Measurements from ENCODE around the gene ZNF439. TPM values are rescaled to one million over a fixed set of nuclear protein-coding genes. Genes with fewer than 3 reads are reported as not detected.
A peak's percentile ranks its signal among the peaks of the same experiment; 100 is the strongest.
"Not testable (repeated sequence)": the region's sequence is repeated elsewhere in the genome, so short reads cannot be mapped to it uniquely, and the experiment has no call there.

The ZNF439 gene
- 10 to 100 TPM in 1 of 2 donors, 1 to 10 TPM in 1; 9.5 to 13.9 TPM for total RNA-seq

DNA sequence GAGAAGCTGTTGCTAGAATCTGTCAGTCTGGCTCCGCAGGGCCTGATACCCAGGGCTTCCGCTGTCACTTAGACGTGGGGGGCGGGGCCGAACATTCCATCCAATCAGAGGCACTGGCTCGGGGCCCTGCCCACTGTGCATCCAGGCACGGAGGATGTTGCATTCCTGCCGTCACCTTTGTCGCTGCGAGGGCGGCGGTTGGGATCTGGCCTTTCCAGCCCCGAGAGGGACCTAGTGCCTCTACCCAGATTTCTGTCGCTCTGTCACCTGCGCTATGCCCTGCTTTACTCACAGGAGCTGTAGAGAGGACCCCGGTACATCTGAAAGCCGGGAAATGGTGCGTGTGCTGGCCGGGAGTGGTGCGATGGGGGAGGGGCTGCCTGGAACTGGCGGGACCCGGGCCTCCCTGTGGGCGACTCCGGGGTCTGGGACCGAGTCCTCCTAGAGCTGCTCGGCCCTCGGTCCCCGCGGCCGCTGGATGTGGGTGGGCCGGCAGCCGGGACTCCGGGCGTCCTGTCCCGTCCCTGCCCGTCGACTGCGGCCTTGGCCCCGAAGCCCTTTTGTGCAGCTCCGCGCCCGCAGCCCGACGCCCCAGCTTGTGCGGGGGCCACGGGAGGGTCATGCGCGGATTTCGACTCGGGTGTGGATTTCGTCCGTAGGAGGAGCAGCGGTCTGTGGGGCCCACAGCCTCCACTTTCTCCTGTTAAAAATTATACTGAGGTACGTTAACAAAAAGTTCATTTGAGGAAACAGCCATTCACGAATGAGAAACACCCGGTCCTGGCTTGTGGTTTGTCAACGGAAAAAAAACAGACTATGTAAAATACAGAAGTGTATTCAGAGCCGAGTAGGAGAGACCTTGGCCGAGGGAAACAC lies at the start of gene ZNF439:
TSS of gene ZNF439 (plus strand) at position 133 of the 876 bp plus-strand sequence. CDS start at position 275, 142 bp downstream.
- Mint-ChIP-seq H3K4me3 (peak within 1 kb of the TSS; percentile 89), H3K27me3 (no peaks in the 10 kb centered on the region), H3K27ac (peak within 1 kb of the TSS; percentile 66 to 70), H3K36me3 (peaks cover 6% of the 10 kb centered on the region), H3K9me3 (no peaks in the 10 kb centered on the region), H3K4me1 (ENCODE audit: low read depth in 2 of 2) (peaks cover 10 to 16% of the 10 kb centered on the region in 2 donors)
- ATAC-seq (peak; percentile 100), DNase-seq (ENCODE audit: low spot score) (peak; percentile 92)

DNA sequence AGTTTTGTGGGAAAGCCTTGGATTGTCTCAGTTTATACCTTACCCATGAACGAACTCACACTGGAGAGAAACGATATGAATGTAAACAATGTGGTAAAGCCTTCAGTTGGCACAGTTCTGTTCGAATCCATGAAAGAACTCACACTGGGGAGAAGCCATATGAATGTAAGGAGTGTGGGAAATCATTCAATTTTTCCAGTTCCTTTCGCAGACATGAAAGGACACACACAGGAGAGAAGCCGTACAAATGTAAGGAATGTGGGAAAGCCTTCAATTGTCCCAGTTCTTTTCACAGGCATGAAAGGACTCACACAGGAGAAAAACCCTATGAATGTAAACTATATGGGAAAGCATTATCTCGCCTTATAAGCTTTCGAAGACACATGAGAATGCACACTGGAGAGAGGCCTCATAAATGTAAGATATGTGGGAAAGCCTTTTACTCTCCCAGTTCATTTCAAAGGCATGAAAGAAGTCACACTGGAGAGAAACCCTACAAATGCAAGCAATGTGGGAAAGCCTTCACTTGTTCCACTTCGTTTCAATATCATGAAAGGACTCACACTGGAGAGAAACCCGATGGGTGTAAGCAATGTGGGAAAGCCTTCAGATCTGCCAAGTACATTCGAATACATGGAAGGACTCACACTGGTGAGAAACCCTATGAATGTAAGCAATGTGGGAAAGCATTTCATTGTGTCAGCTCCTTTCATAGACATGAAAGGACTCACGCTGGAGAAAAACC lies 42.0 kb upstream of the ZNF439 start:
- no peaks in the 10 kb centered on the region for H3K27me3 Mint-ChIP-seq
- H3K4me1 Mint-ChIP-seq (ENCODE audit: low read depth in 2 of 2) = no peaks in the 10 kb centered on the region
- DNase-seq (ENCODE audit: low spot score) = no peak
- peaks cover 26% of the 10 kb centered on the region for H3K36me3 Mint-ChIP-seq
- no peak for ATAC-seq
- peaks cover 12% of the 10 kb centered on the region for H3K9me3 Mint-ChIP-seq
- H3K4me3 Mint-ChIP-seq = no peak overlapping the region
- H3K27ac Mint-ChIP-seq = no peak overlapping the region

DNA sequence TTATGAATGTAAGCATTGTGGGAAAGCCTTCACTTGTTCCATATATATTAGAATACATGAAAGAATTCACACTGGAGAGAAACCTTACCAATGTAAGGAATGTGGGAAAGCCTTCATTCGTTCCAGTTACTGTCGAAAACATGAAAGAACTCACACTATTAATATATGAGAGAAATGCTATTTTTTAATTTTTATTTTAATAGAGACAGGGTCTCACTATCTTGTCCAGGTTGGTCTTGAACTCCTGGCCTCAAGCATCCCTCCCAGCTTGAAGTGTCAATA lies 41.5 kb upstream of the ZNF439 start:
- no peak overlapping the region for H3K27ac Mint-ChIP-seq
- ATAC-seq (no peak), DNase-seq (ENCODE audit: low spot score) (no peak)
- H3K4me3 Mint-ChIP-seq = no peak overlapping the region
- H3K9me3 Mint-ChIP-seq = peaks cover 12% of the 10 kb centered on the region
- H3K4me1 Mint-ChIP-seq (ENCODE audit: low read depth in 2 of 2) = no peaks in the 10 kb centered on the region
- no peaks in the 10 kb centered on the region for H3K27me3 Mint-ChIP-seq
- H3K36me3 Mint-ChIP-seq = peaks cover 26% of the 10 kb centered on the region

- peak; percentile 24 to 54 for ATAC-seq
- H3K27me3 Mint-ChIP-seq = no peaks in the 10 kb centered on the region
- peak overlapping the region; percentile 84 for H3K4me3 Mint-ChIP-seq
These were observed 34.9 kb upstream of the ZNF439 start for GRCh38 chr19:11813703-11814028.

DNA sequence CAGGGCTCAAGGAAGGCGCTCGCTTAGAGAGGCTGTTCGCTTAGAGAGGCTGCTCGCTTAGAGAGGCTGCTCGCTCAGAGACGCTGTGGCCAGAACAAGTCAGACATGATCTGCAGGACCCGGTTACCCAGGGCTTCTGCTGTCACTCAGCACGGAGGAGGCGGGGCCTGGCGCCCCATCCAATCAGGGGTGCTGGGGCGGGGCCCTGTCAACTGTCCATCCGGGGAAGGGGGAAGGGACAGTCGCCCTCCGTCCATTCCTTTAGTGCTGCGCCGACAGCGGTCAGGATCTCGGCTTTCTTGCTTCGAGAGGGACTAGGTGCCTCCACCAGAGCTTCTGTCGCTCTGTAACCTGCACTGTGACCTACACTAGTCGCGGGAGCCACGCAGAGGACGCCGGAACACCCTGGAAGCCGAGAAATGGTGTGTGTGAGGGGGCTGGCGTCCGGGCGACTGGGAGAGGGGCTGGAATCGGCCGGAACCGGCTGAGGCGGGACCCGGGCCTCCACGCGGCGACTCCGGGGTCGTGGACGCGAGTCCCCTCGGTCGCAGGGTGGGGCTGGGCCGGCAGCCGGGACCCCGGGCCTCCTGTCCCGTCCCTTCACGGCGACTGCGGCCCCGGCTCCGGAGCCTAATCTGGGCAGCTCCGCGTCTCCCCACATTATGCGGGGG lies 34.4 kb upstream of the ZNF439 start, which contains the start of gene ZNF440:
TSS of gene ZNF440 (plus strand) at position 245 of the 671 bp plus-strand sequence. CDS start at position 420, 175 bp downstream.
- Mint-ChIP-seq H3K4me3 (peak within 1 kb of the TSS; percentile 84), H3K9me3 (no peaks in the 10 kb centered on the region), H3K36me3 (no peaks in the 10 kb centered on the region), H3K27ac (peak within 1 kb of the TSS; percentile 3 to 86), H3K4me1 (ENCODE audit: low read depth in 2 of 2) (peaks cover 7 to 22% of the 10 kb centered on the region in 2 donors), H3K27me3 (no peaks in the 10 kb centered on the region)
- ATAC-seq (peak; percentile 100), DNase-seq (ENCODE audit: low spot score) (peak; percentile 93)

More at GRCh38 chr19:11813703-11814028, 34.9 kb upstream of the ZNF439 start:
- peak overlapping the region; percentile 3 to 86 for H3K27ac Mint-ChIP-seq
- peaks cover 4% of the 10 kb centered on the region for H3K36me3 Mint-ChIP-seq
- no peak for DNase-seq (ENCODE audit: low spot score)
- peaks cover 7 to 22% of the 10 kb centered on the region in 2 donors for H3K4me1 Mint-ChIP-seq (ENCODE audit: low read depth in 2 of 2)
- H3K9me3 Mint-ChIP-seq = no peaks in the 10 kb centered on the region

DNA sequence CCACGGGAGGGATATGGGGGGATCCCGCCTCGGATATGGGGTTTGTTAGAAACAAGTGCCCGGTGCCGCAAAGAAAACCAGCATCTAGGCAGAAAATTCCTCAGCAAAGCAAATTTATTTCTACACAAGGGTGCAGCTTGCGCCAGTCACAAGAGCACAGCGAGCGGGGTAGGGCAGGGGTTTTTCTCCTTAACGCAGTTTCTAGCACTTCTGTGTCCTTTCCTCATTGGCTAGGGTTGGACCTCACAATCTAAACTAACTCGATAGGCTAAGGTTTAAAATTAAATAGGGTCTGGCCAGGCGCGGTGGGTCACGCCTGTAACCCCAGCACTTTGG lies 33.9 kb upstream of the ZNF439 start:
- Mint-ChIP-seq H3K27me3 (no peaks in the 10 kb centered on the region), H3K27ac (peak overlapping the region; percentile 3 to 86), H3K4me3 (peak overlapping the region; percentile 84), H3K36me3 (no peaks in the 10 kb centered on the region), H3K4me1 (ENCODE audit: low read depth in 2 of 2) (peaks cover 7 to 22% of the 10 kb centered on the region in 2 donors), H3K9me3 (no peaks in the 10 kb centered on the region)
- no peak for DNase-seq (ENCODE audit: low spot score)
- peak in 1 of 2 donors; percentile 25 for ATAC-seq

DNA sequence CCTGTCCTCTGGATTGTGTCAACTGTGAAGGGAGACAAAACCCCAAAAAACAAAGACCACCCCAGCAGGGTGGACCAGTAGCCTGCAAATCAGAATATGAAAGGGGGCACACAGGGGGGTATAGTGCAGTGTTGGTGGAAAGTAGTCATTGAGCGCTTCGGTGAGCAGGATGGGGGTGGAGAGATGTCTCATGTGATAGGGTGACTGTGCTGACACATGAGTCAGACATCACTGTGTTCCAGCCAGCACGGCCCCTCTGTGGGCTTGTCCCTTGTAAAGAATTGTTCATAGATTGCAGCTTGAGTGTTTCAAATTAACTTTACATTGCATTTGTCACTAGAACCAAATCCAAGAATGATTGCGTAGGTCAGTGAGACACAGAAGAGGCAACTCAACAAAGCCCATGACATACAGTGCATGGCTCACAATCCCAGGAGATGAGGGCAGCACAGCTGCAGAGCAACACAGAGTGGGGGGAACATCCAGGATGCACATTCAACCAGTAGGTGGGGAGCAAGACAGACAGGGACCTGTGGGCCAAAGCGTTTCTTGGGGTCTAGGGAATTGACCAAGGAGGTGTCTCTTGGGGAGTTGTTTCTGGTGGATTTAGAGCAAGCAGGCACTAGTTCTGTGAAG lies 26.9 kb upstream of the ZNF439 start:
- peaks cover 8 to 24% of the 10 kb centered on the region in 2 donors for H3K4me1 Mint-ChIP-seq (ENCODE audit: low read depth in 2 of 2)
- no peak overlapping the region for H3K27ac Mint-ChIP-seq
- no peaks in the 10 kb centered on the region for H3K9me3 Mint-ChIP-seq
- no peak overlapping the region for H3K4me3 Mint-ChIP-seq
- no peak for ATAC-seq
- DNase-seq (ENCODE audit: low spot score) = no peak
- peaks cover 12% of the 10 kb centered on the region for H3K36me3 Mint-ChIP-seq
- no peaks in the 10 kb centered on the region for H3K27me3 Mint-ChIP-seq

- DNase-seq (ENCODE audit: low spot score); H3K27ac Mint-ChIP-seq; ATAC-seq; H3K27me3 Mint-ChIP-seq; H3K4me3 Mint-ChIP-seq; H3K4me1 Mint-ChIP-seq (ENCODE audit: low read depth in 2 of 2): not testable (repeated sequence)
- H3K9me3 Mint-ChIP-seq = peaks cover 16% of the 10 kb centered on the region
- H3K36me3 Mint-ChIP-seq = peaks cover 46% of the 10 kb centered on the region
These were observed 19.3 kb upstream of the ZNF439 start for GRCh38 chr19:11828957-11829876.

DNA sequence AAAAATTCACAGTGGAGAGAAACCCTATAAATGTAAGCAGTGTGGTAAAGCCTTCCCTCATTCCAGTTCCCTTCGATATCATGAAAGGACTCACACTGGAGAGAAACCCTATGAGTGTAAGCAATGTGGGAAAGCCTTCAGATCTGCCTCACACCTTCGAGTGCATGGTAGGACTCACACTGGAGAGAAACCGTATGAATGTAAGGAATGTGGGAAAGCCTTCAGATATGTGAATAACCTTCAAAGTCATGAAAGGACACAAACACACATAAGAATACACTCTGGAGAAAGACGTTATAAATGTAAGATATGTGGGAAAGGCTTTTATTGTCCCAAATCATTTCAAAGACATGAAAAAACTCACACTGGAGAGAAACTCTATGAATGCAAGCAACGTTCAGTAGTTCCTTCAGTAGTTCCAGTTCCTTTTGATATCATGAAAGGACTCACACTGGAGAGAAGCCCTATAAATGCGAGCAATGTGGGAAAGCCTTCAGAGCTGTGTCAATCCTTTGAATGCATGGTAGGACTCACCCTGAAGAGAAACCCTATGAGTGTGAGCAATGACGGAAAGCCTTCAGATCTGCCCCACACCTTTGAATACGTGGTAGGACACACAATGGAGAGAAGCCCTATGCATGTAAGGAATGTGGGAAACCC lies 16.1 kb upstream of the ZNF439 start:
- peaks cover 0 to 6% of the 10 kb centered on the region in 2 donors for H3K4me1 Mint-ChIP-seq (ENCODE audit: low read depth in 2 of 2)
- no peak for DNase-seq (ENCODE audit: low spot score)

DNA sequence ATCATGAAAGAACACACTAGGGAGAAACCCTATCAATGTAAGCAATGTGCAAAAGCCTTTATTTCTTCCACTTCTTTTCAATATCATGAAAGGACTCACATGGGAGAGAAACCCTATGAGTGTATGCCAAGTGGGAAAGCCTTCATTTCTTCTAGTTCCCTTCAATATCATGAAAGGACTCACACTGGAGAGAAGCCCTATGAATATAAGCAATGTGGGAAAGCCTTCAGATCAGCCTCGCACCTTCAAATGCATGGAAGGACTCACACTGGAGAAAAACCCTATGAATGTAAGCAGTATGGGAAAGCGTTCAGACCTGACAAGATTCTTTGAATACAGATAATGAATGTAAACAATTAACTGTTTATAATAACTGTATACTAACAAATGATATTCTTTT lies 15.0 kb upstream of the ZNF439 start:
- H3K27ac Mint-ChIP-seq = no peak overlapping the region
- peaks cover 0 to 6% of the 10 kb centered on the region in 2 donors for H3K4me1 Mint-ChIP-seq (ENCODE audit: low read depth in 2 of 2)
- H3K27me3 Mint-ChIP-seq = no peaks in the 10 kb centered on the region
- peaks cover 40% of the 10 kb centered on the region for H3K36me3 Mint-ChIP-seq
- peaks cover 16% of the 10 kb centered on the region for H3K9me3 Mint-ChIP-seq
- DNase-seq (ENCODE audit: low spot score) (no peak), ATAC-seq (no peak)
- no peak overlapping the region for H3K4me3 Mint-ChIP-seq

More for the DNA sequence above, 16.1 kb upstream of the ZNF439 start:
- H3K27ac Mint-ChIP-seq = no peak overlapping the region
- ATAC-seq = no peak
- peaks cover 16% of the 10 kb centered on the region for H3K9me3 Mint-ChIP-seq
- peaks cover 44% of the 10 kb centered on the region for H3K36me3 Mint-ChIP-seq
- H3K27me3 Mint-ChIP-seq = no peaks in the 10 kb centered on the region
- no peak overlapping the region for H3K4me3 Mint-ChIP-seq

- H3K4me3 Mint-ChIP-seq; ATAC-seq; H3K27ac Mint-ChIP-seq; H3K4me1 Mint-ChIP-seq (ENCODE audit: low read depth in 2 of 2); DNase-seq (ENCODE audit: low spot score); H3K27me3 Mint-ChIP-seq: not testable (repeated sequence)
- Mint-ChIP-seq H3K36me3 (peaks cover 29% of the 10 kb centered on the region), H3K9me3 (peaks cover 13% of the 10 kb centered on the region)
These were observed 12.9 kb upstream of the ZNF439 start for GRCh38 chr19:11835626-11836066.

DNA sequence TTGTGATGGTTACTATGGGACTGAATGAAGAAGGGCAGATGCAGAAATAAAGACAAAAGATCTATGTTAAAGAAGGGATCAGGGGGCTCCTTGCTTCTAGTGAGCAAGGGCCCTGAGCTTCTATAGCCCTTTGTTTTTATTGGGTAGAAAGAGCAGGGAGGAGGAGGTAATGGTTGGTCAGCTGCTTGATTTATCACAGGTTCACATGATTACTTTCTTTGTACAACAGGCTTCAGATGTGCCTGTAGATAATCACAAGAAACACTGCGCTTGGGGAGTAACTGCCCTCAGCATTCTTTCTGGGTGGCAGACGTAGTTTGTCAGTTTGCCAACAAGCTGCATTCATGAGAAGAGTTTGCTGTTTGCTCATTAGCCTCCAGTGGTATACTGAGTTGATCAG lies 4.8 kb upstream of the ZNF439 start:
- H3K4me3 Mint-ChIP-seq = no peak overlapping the region
- peaks cover 0 to 3% of the 10 kb centered on the region in 2 donors for H3K27me3 Mint-ChIP-seq
- no peaks in the 10 kb centered on the region for H3K9me3 Mint-ChIP-seq
- no peak for DNase-seq (ENCODE audit: low spot score)
- no peak overlapping the region for H3K27ac Mint-ChIP-seq
- H3K4me1 Mint-ChIP-seq (ENCODE audit: low read depth in 2 of 2) = peaks cover 5 to 9% of the 10 kb centered on the region in 2 donors
- no peaks in the 10 kb centered on the region for H3K36me3 Mint-ChIP-seq
- ATAC-seq = no peak

Measured in natural killer cell treated with Interleukin-12 subunit alpha and Interleukin-12 subunit beta and Interleukin-15 and Interleukin-18, amount 100 ng/mL, for 72 hours (primary cell).